H9 (cell line): ENCODE data around the gene ATP6V1B1. TPM values are rescaled to one million over a fixed set of nuclear protein-coding genes. Genes with fewer than 3 reads are reported as not detected.

Experiments used
- DNase-seq: peaks from one replicate; pipeline ENCODE4 v3.0.0-alpha.2; 2017
- H2AFZ ChIP-seq: one replicate; pipeline ENCODE4 v1.6.1; 2013; ENCODE audit warnings: mild to moderate bottlenecking, low read length, control low read depth, moderate library complexity
- H2AK5ac ChIP-seq: 2 replicates; pipeline ENCODE4 v1.6.1; 2013; ENCODE audit warnings: low read length, control low read depth, mixed read lengths; ENCODE audit not compliant: insufficient read length
- H2BK120ac ChIP-seq: one replicate; pipeline ENCODE4 v1.6.1; 2013; ENCODE audit warnings: low read depth, mild to moderate bottlenecking, low read length, control low read depth, inconsistent platforms; ENCODE audit not compliant: poor library complexity, severe bottlenecking
- H2BK12ac ChIP-seq: 2 replicates; pipeline ENCODE4 v1.6.1; 2013; ENCODE audit warnings: low read length, control low read depth, mixed read lengths, low read depth; ENCODE audit not compliant: insufficient read length
- H2BK15ac ChIP-seq: 2 replicates; pipeline ENCODE4 v1.6.1; 2013; ENCODE audit warnings: low read depth, low read length, control low read depth
- H2BK20ac ChIP-seq: one replicate; pipeline ENCODE4 v1.6.1; 2013; ENCODE audit warnings: low read depth, mild to moderate bottlenecking, low read length, control low read depth, inconsistent platforms; ENCODE audit not compliant: poor library complexity, severe bottlenecking
- H2BK5ac ChIP-seq: 2 replicates; pipeline ENCODE4 v1.6.1; 2013; ENCODE audit warnings: low read length, control low read depth, mixed read lengths; ENCODE audit not compliant: insufficient read length
- H3K14ac ChIP-seq: 2 replicates; pipeline ENCODE4 v1.6.1; 2013; ENCODE audit warnings: low read length, control low read depth; ENCODE audit not compliant: insufficient read depth
- H3K18ac ChIP-seq: 2 replicates; pipeline ENCODE4 v1.6.1; 2013; ENCODE audit warnings: low read depth, mild to moderate bottlenecking, mixed read lengths, low read length, control low read depth; ENCODE audit not compliant: insufficient read length
- H3K23ac ChIP-seq: 2 replicates; pipeline ENCODE4 v1.6.1; 2013; ENCODE audit warnings: low read length, control low read depth, mixed read lengths, low read depth; ENCODE audit not compliant: insufficient read length
- H3K23me2 ChIP-seq: 2 replicates; pipeline ENCODE4 v1.6.1; 2013; ENCODE audit warnings: low read depth, mild to moderate bottlenecking, mixed read lengths, low read length, control low read depth; ENCODE audit not compliant: insufficient read length, poor library complexity, severe bottlenecking
- H3K27ac ChIP-seq: 2 replicates; pipeline ENCODE4 v1.5.1; 2013; ENCODE audit warnings: low read length, control low read depth, mixed read lengths, low read depth; ENCODE audit not compliant: insufficient read length
- H3K27me3 ChIP-seq: 2 replicates; pipeline ENCODE4 v1.6.1; 2013; ENCODE audit warnings: low read length, control low read depth, inconsistent platforms; ENCODE audit not compliant: insufficient read depth
- H3K4ac ChIP-seq: 2 replicates; pipeline ENCODE4 v1.6.1; 2013; ENCODE audit warnings: low read depth, mild to moderate bottlenecking, control low read depth, inconsistent platforms, low read length, moderate library complexity
- H3K4me1 ChIP-seq: 2 replicates; pipeline ENCODE4 v1.6.1; 2013; ENCODE audit warnings: low read length, control low read depth, inconsistent platforms; ENCODE audit not compliant: insufficient read depth
- H3K4me2 ChIP-seq: 2 replicates; pipeline ENCODE4 v1.6.1; 2013; ENCODE audit warnings: low read length, control low read depth, mixed read lengths; ENCODE audit not compliant: insufficient read length, insufficient read depth
- H3K56ac ChIP-seq: 2 replicates; pipeline ENCODE4 v1.6.1; 2013; ENCODE audit warnings: low read depth, mild to moderate bottlenecking, mixed read lengths, low read length, control low read depth; ENCODE audit not compliant: insufficient read length
- H3K79me1 ChIP-seq: 2 replicates; pipeline ENCODE4 v1.6.1; 2013; ENCODE audit warnings: low read depth, mild to moderate bottlenecking, moderate library complexity, low read length, control low read depth, inconsistent platforms; ENCODE audit not compliant: insufficient read depth, poor library complexity, severe bottlenecking
- H3K79me2 ChIP-seq: 2 replicates; pipeline ENCODE4 v1.6.1; 2013; ENCODE audit warnings: low read length, control low read depth, inconsistent platforms; ENCODE audit not compliant: insufficient read depth
- H3K9ac ChIP-seq: 2 replicates; pipeline ENCODE4 v1.6.1; 2013; ENCODE audit warnings: low read length, control low read depth, mixed read lengths; ENCODE audit not compliant: insufficient read length; ENCODE audit errors: extremely low read depth
- H3K9me3 ChIP-seq: one replicate; pipeline ENCODE4 v1.6.1; 2013; ENCODE audit warnings: low read depth, low read length, inconsistent platforms; ENCODE audit not compliant: control insufficient read depth
- H3T11ph ChIP-seq: one replicate; pipeline ENCODE4 v1.6.1; 2013; ENCODE audit warnings: mild to moderate bottlenecking, low read length, control low read depth, inconsistent platforms
- H4K20me1 ChIP-seq: one replicate; pipeline ENCODE4 v1.6.1; 2013; ENCODE audit not compliant: control insufficient read depth, insufficient read length, insufficient read depth
- H4K5ac ChIP-seq: 2 replicates; pipeline ENCODE4 v1.6.1; 2013; ENCODE audit warnings: low read depth, mild to moderate bottlenecking, mixed read lengths, low read length, control low read depth; ENCODE audit not compliant: insufficient read length
- H4K8ac ChIP-seq: replicated peaks from 2 replicates; pipeline ENCODE4 v1.6.1; 2013; ENCODE audit warnings: low read length, control low read depth, mixed read lengths, low read depth; ENCODE audit not compliant: insufficient read length
- H4K91ac ChIP-seq: 2 replicates; pipeline ENCODE4 v1.6.1; 2013; ENCODE audit warnings: low read depth, mild to moderate bottlenecking, moderate library complexity, mixed read lengths, low read length, control low read depth; ENCODE audit not compliant: insufficient read length
- H3K27ac Mint-ChIP-seq, 3 experiments: 2 replicates in 2 of 3; 3 replicates in 1 of 3; pipeline ENCODE4 v1.8.0; 2020 to 2021; ENCODE audit warnings: mixed read lengths in 3 of 3, mild to moderate bottlenecking in 1 of 3, moderate library complexity in 1 of 3
- H3K27me3 Mint-ChIP-seq: 2 replicates; pipeline ENCODE4 v1.8.0; 2021; ENCODE audit warnings: low read depth, mild to moderate bottlenecking, moderate library complexity, mixed read lengths
- H3K36me3 Mint-ChIP-seq, 3 experiments: 2 replicates in 2 of 3; 3 replicates in 1 of 3; pipeline ENCODE4 v1.8.0; 2020 to 2021; ENCODE audit warnings: low read depth in 3 of 3, mixed read lengths in 3 of 3; ENCODE audit not compliant: insufficient read depth in 1 of 3
- H3K4me1 Mint-ChIP-seq, 2 experiments: 2 replicates each; pipeline ENCODE4 v1.8.0; 2020; ENCODE audit warnings: mixed read lengths in 2 of 2
- H3K4me3 Mint-ChIP-seq, 2 experiments: 2 replicates in 1 of 2; 3 replicates in 1 of 2; pipeline ENCODE4 v1.8.0; 2020 to 2021; ENCODE audit warnings: mild to moderate bottlenecking in 2 of 2, mixed read lengths in 2 of 2, moderate library complexity in 1 of 2
- H3K9me3 Mint-ChIP-seq, 2 experiments: 2 replicates in 1 of 2; 3 replicates in 1 of 2; pipeline ENCODE4 v1.8.0; 2020; ENCODE audit warnings: mild to moderate bottlenecking in 2 of 2, mixed read lengths in 2 of 2, moderate library complexity in 1 of 2
- CTCF ChIP-seq: fragments of 200-600 bp; sonication (generic); conservative IDR thresholded peaks from 3 replicates; pipeline ENCODE4 v1.8.0; 2021; ENCODE audit warnings: antibody characterized with exemption, mild to moderate bottlenecking
- WGBS: extraction: QIAGEN DNeasy Blood & Tissue Kit; methylation state at CpG from one replicate; pipeline ENCODE4 v1.1.7; 2013; ENCODE audit warnings: missing lambda C conversion rate, low lambda C conversion rate, mixed read lengths; ENCODE audit not compliant: insufficient read length; ENCODE audit errors: extremely low coverage; 5-methylcytosine and 5-hydroxymethylcytosine counted together
- total RNA-seq: library from RNA; stranded (reverse); gene quantifications from 2 replicates; pipeline ENCODE4 v1.2.1, GENCODE V29; 2021

ATP6V1B1 gene
- total RNA-seq, 1 experiment from 2014 or later = not detected

- H3K4me2 ChIP-seq = peak overlapping the region; percentile 64
- no peak overlapping the region for H3K14ac ChIP-seq
- H3K36me3 Mint-ChIP-seq = no peaks in the 10 kb centered on the region; a peak in 1 of 7 replicates
- no peak overlapping the region for H2BK5ac ChIP-seq
- peak; percentile 86 for DNase-seq
- no peaks in the 10 kb centered on the region for H3K79me2 ChIP-seq
- H3K27ac Mint-ChIP-seq = no peak overlapping the region
- no peak overlapping the region for H3K56ac ChIP-seq
- no peak overlapping the region for H4K5ac ChIP-seq
- peaks cover 86% of the 10 kb centered on the region for H3K27me3 ChIP-seq
- H3K9me3 ChIP-seq = no peaks in the 10 kb centered on the region
- no peak overlapping the region for H3K4ac ChIP-seq
- no peak overlapping the region for H2BK15ac ChIP-seq
- no CpG with 5 or more reads among the region's 58 CpGs for WGBS
- H2BK120ac ChIP-seq = no peak overlapping the region
- H3K4me1 Mint-ChIP-seq = peaks cover 24 to 34% of the 10 kb centered on the region in 2 experiments
- peaks cover 2% of the 10 kb centered on the region for H4K20me1 ChIP-seq
- no peaks in the 10 kb centered on the region for H3K79me1 ChIP-seq
- H3T11ph ChIP-seq = no peak overlapping the region
- H3K18ac ChIP-seq = no peak overlapping the region
- peak overlapping the region; percentile 65 to 75 for H3K4me3 Mint-ChIP-seq
- H3K9ac ChIP-seq = no peak overlapping the region
- no peak overlapping the region for H2BK12ac ChIP-seq
- H3K9me3 Mint-ChIP-seq = peaks cover 0 to 20% of the 10 kb centered on the region in 2 experiments; a peak in 3 of 5 replicates
- no peak for TF ChIP-seq CTCF
- H2BK20ac ChIP-seq = no peak overlapping the region
- no peak overlapping the region for H4K8ac ChIP-seq
- H3K4me1 ChIP-seq = peaks cover 3% of the 10 kb centered on the region; the same call in 1 of the 2 replicates
- H2AK5ac ChIP-seq = no peak overlapping the region
- peaks cover 98% of the 10 kb centered on the region for H3K27me3 Mint-ChIP-seq
- no peak overlapping the region for H3K27ac ChIP-seq
- H4K91ac ChIP-seq = no peak overlapping the region
- H3K23ac ChIP-seq = no peak overlapping the region
- H2AFZ ChIP-seq = no peak overlapping the region
- H3K23me2 ChIP-seq = peaks cover 4% of the 10 kb centered on the region
Measured at GRCh38 chr2:70887550-70888246, 48.0 kb upstream of the ATP6V1B1 start.
